Measurements from ENCODE around the gene ZNF438.

ZNF438 gene

DNA sequence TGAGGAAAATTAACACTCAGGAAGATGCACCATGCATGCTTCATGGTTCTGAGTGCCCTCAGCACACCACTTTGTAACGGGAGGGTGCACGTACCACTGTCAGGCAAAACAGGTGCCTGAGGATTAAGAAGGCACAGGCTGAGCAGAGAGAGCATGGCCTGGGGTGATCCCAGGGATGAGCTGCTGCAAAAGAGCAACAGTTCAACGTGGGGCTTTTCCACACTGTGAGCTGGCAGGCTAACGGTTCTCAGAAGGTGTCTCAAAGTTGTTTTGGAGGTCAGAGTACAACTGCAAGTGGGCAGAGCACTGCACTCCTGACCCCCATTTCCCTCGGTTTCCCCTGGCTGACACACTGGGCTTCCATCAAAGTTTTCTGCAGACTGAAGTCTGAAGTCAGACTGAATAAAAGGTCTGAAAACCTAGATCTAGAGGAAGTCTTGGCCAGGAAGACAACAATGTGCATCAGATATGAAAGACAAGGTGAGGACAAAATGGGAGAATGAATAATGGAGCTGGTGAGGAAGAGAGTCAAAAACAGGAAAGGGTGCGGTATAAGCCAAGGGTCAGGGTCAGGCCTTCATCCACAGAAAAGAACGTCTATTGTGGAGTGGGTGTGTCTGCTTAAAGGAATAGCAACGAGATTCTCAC is 20.5 kb downstream of the ZNF438 start:
- TF ChIP-seq, protein P1, sequence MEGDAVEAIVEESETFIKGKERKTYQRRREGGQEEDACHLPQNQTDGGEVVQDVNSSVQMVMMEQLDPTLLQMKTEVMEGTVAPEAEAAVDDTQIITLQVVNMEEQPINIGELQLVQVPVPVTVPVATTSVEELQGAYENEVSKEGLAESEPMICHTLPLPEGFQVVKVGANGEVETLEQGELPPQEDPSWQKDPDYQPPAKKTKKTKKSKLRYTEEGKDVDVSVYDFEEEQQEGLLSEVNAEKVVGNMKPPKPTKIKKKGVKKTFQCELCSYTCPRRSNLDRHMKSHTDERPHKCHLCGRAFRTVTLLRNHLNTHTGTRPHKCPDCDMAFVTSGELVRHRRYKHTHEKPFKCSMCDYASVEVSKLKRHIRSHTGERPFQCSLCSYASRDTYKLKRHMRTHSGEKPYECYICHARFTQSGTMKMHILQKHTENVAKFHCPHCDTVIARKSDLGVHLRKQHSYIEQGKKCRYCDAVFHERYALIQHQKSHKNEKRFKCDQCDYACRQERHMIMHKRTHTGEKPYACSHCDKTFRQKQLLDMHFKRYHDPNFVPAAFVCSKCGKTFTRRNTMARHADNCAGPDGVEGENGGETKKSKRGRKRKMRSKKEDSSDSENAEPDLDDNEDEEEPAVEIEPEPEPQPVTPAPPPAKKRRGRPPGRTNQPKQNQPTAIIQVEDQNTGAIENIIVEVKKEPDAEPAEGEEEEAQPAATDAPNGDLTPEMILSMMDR (conservative IDR thresholded peaks at IDR 0.05): no peak
- TF ChIP-seq ZFX (IDR thresholded peaks at IDR 0.05): no peak
- no peak overlapping the region for H3K27ac ChIP-seq

DNA sequence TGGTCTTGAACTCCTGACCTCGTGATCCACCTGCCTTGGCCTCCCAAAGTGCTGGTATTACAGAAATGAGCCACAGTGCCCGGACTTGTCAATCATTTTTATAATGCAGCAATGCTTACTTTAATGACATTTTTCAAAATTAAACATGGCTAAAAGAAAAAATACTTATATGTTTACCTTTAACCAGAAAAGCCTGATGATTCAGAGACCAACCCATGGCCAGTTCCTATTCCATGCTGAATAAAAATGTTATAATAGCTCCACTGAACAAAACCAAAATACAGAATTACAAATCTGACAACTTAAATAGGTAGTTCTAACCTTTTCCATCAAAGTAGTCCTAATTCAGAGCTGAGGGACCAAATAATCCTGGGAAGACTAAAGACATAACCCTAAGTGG is 21.6 kb downstream of the ZNF438 start:
- no peak overlapping the region for H3K27ac ChIP-seq
- TF ChIP-seq ZFX (IDR thresholded peaks at IDR 0.05): no peak
- TF ChIP-seq, protein P1 (conservative IDR thresholded peaks at IDR 0.05): no peak

DNA sequence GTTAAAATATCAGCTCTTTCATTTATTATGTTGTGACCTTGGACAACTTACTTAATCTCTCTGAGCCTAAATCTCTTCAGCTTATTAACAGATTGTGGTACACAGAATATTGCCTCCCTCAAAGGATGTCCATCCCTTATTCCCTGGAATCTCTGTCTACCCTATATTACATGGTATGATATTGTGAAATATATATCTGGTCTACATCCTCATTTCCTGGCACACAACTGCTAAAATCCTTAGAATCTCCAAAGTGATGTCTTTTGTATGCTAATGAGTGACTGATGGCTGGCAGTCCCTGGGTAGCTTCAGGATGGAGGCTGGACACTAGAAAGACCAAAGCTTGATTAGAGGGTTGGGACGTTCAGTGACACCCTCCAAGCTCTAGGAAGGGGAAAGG is 25.8 kb downstream of the ZNF438 start:
- H3K27ac ChIP-seq: no peak overlapping the region

DNA sequence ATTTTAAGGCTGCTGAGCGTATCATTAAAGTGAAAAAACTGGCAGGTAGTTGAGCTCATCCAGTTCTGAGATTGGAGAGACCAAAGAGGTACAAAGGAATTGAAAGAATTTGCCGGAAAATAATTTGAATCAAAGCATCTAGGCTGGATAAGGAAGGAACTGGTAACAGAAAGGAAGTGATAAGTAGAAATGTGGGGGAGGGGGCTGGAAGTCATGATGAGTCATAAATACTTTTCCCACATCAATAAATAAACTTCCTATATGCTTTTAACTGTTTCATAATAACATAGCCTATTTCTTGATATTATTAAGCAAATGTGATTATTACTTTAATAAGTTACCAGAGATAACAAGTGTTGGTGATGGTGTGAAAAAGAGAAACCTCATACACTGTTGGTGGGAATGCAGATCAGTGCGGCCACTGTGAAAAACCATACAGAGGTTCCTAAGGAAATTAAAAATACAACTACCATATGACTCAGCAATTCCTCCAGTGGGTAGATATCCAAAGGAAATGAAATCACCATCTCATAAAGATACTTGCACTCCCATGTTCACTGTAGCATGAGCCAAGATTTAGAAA is 27.0 kb downstream of the ZNF438 start:
- TF ChIP-seq, protein P1 (conservative IDR thresholded peaks at IDR 0.05): no peak
- TF ChIP-seq ZFX (IDR thresholded peaks at IDR 0.05): no peak
- H3K27ac ChIP-seq: no peak overlapping the region

More for the DNA sequence above, 25.8 kb downstream of the ZNF438 start:
- TF ChIP-seq, protein P1 (conservative IDR thresholded peaks at IDR 0.05): no peak
- TF ChIP-seq ZFX (IDR thresholded peaks at IDR 0.05): no peak

DNA sequence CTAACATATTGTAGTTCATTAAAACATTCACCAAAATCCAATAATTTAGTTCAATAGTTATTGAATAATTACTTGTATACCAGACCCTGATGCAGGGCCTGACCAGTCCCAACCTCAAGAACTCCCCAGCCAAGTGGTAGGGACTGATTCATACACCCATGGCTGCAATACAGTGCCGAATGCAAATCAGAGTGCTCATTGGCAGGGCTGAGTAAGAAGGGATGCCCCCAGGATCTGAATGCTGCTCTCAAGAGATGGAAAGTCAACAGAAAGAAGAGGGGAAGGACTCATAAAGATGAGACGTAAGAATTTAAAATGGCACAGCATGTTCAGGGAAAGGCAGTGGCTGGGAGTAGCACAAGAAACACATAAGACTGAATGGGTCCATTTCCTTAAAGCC is 29.9 kb downstream of the ZNF438 start:
- H3K27ac ChIP-seq: no peak overlapping the region
- TF ChIP-seq, protein P1 (conservative IDR thresholded peaks at IDR 0.05): no peak

DNA sequence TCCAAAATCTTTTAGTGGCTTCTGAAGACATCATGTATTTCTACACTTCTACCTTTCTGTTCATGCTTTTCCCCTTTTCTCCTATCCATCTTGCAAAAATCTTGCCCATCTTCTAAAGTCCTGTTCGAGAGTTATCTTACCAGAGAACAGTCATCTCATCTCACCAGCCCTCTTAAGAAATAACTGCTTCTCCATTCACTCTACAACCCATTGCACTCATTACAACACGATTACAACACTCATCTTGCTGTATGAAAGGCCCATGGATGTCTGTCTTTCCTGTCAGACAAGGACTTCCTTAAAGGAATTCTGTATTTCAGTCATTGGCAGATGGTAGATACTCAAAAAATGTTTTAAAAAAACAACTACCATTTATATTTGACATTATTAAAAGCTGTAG is 30.8 kb downstream of the ZNF438 start:
- no peak overlapping the region for H3K27ac ChIP-seq
- TF ChIP-seq, protein P1 (conservative IDR thresholded peaks at IDR 0.05): no peak
- no peak for TF ChIP-seq ZFX (IDR thresholded peaks at IDR 0.05)

DNA sequence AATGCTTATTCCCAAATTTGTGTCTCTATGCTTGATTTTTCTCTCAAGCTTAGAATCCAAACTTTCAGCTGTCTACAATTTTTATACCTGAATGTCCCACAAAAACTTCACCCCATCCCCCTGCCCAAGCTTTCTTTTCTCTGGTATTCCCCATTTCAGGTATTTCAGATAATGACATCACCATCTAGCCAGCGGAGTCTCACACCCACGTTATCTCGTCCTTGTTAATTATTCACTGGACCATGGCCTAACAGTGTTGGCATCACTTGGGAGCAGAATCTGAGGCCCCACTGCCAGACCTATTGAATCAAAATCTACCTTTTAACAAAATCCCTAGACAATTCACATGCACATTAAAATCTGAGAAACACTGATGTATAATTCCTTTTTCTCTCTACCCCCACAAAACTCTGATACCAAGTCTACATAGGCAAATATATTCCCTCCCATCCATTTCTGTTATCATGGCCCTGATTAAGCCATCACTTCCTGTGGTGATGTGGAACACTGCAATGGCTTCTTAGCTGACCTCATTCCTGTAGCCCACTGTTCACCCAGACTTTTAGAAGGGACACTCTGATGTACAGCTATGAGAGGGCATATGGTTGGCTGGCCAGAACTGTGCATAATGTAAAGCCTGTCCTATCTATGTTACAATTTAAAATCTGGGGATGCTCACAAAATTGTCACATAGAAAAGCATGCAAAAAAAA is 31.4 kb downstream of the ZNF438 start:
- TF ChIP-seq ZFX (IDR thresholded peaks at IDR 0.05): no peak
- TF ChIP-seq, protein P1 (conservative IDR thresholded peaks at IDR 0.05): no peak
- no peak overlapping the region for H3K27ac ChIP-seq
